Measurements from ENCODE around the gene MGAT3.

MGAT3 gene

GRCh38 chr22:39474351-39475111 is 17.7 kb downstream of the MGAT3 start (continued):
- TF ChIP-seq ZNF274 (IDR thresholded peaks at IDR 0.05; ENCODE audit: low read length): no peak
- no peak for TF ChIP-seq ZNF274 (tag by site-specific recombination; IDR thresholded peaks at IDR 0.05; ENCODE audit: borderline replicate concordance)
- no peak for TF ChIP-seq RBAK (tag by site-specific recombination; IDR thresholded peaks at IDR 0.05)
- TF ChIP-seq ZIC2 (tag by site-specific recombination; IDR thresholded peaks at IDR 0.05): 0 out of 2 replicates have a peak, but pooled peaks have one; percentile 14
- TF ChIP-seq ZNF544 (tag by site-specific recombination; IDR thresholded peaks at IDR 0.05): no peak
- TF ChIP-seq GLI2 (tag by site-specific recombination; IDR thresholded peaks at IDR 0.05; ENCODE audit: borderline replicate concordance, low read depth): no peak

- H3K4me3 ChIP-seq (ENCODE audit: low read depth, low read length): no peak overlapping the region
- TF ChIP-seq ZNF747 (tag by site-specific recombination; IDR thresholded peaks at IDR 0.05): no peak
- TF ChIP-seq SP7 (tag by site-specific recombination; IDR thresholded peaks at IDR 0.05): 0 out of 2 replicates have a peak, but pooled peaks have one; percentile 24
- H3K36me3 ChIP-seq (ENCODE audit: control insufficient read depth in 2 of 2, insufficient read depth in 1 of 2, low read length in 2 of 2): peaks cover 0 to 6% of the 10 kb centered on the region in 2 experiments; a peak in 1 of 3 replicates
- POLR2A ChIA-PET: interaction anchor here (0.5 to 1.1 kb wide), 3 partner anchors 13 to 201 kb away, joined by 3 to 5 read pairs (median 5); partner anchors contain the start of gene ATF4
- no peak overlapping the region for H3K27ac ChIP-seq (ENCODE audit: extremely low read depth, low read depth, low read length)
- peaks cover 2% of the 10 kb centered on the region; the same call in 1 of the 2 replicates for H3K4me1 ChIP-seq (ENCODE audit: control insufficient read depth, insufficient read depth, low read length)
- no peaks in the 10 kb centered on the region for H3K9me3 ChIP-seq (ENCODE audit: control insufficient read depth, insufficient read depth, low read depth, low read length)
- CTCF ChIA-PET: interaction anchor here (0.6 to 0.9 kb wide), 4 partner anchors 19 to 301 kb away, joined by 3 to 7 read pairs (median 5); no protein-coding TSS in a partner anchor
These were observed 18.5 kb downstream of the MGAT3 start for GRCh38 chr22:39475337-39475736.

DNA sequence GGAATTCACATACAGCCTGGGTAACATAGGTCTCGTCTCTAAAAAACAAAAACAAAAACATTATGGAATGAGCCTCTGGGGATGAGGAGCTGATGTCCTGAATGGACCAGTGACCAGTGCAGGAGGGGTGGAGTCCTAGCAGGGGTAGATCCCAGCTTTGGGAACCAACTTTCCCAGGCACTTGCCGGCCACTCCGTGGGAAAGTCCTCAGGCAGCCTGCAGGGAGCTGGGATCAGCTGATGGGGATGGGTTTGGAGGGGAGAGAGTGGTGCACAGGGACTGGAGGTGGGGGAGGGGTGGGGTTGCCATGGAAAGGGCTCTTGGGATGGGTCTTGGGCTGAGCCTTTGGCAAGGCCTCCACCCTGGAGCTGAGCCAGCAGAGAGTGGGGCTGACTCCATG is 19.1 kb downstream of the MGAT3 start:
- peaks cover 2% of the 10 kb centered on the region; the same call in 1 of the 2 replicates for H3K4me1 ChIP-seq (ENCODE audit: control insufficient read depth, insufficient read depth, low read length)
- H3K4me3 ChIP-seq (ENCODE audit: low read depth, low read length): no peak overlapping the region
- H3K36me3 ChIP-seq (ENCODE audit: control insufficient read depth in 2 of 2, insufficient read depth in 1 of 2, low read length in 2 of 2): peaks cover 0 to 6% of the 10 kb centered on the region in 2 experiments; a peak in 1 of 3 replicates
- no peaks in the 10 kb centered on the region for H3K9me3 ChIP-seq (ENCODE audit: control insufficient read depth, insufficient read depth, low read depth, low read length)
- ChIA-PET POLR2A (interaction anchor here (1.1 kb wide), 1 partner anchor 44 kb away, joined by 5 read pairs; the partner anchor contains the start of gene ATF4), CTCF (interaction anchor here (0.6 to 0.9 kb wide), 2 partner anchors 20 to 21 kb away, joined by 3 read pairs; no protein-coding TSS in a partner anchor)
- no peak overlapping the region for H3K27ac ChIP-seq (ENCODE audit: extremely low read depth, low read depth, low read length)
- no peak for TF ChIP-seq ZNF555 (tag by site-specific recombination; conservative IDR thresholded peaks at IDR 0.05)
- TF ChIP-seq ZNF791 (tag by site-specific recombination; IDR thresholded peaks at IDR 0.05): no peak
- no peak for TF ChIP-seq GLI2 (tag by site-specific recombination; IDR thresholded peaks at IDR 0.05; ENCODE audit: borderline replicate concordance, low read depth)
- no peak for TF ChIP-seq FEZF1 (tag by site-specific recombination; IDR thresholded peaks at IDR 0.05)
- TF ChIP-seq, protein P1, sequence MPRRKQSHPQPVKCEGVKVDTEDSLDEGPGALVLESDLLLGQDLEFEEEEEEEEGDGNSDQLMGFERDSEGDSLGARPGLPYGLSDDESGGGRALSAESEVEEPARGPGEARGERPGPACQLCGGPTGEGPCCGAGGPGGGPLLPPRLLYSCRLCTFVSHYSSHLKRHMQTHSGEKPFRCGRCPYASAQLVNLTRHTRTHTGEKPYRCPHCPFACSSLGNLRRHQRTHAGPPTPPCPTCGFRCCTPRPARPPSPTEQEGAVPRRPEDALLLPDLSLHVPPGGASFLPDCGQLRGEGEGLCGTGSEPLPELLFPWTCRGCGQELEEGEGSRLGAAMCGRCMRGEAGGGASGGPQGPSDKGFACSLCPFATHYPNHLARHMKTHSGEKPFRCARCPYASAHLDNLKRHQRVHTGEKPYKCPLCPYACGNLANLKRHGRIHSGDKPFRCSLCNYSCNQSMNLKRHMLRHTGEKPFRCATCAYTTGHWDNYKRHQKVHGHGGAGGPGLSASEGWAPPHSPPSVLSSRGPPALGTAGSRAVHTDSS (tag by site-specific recombination; IDR thresholded peaks at IDR 0.05): no peak
- TF ChIP-seq, protein P2, sequence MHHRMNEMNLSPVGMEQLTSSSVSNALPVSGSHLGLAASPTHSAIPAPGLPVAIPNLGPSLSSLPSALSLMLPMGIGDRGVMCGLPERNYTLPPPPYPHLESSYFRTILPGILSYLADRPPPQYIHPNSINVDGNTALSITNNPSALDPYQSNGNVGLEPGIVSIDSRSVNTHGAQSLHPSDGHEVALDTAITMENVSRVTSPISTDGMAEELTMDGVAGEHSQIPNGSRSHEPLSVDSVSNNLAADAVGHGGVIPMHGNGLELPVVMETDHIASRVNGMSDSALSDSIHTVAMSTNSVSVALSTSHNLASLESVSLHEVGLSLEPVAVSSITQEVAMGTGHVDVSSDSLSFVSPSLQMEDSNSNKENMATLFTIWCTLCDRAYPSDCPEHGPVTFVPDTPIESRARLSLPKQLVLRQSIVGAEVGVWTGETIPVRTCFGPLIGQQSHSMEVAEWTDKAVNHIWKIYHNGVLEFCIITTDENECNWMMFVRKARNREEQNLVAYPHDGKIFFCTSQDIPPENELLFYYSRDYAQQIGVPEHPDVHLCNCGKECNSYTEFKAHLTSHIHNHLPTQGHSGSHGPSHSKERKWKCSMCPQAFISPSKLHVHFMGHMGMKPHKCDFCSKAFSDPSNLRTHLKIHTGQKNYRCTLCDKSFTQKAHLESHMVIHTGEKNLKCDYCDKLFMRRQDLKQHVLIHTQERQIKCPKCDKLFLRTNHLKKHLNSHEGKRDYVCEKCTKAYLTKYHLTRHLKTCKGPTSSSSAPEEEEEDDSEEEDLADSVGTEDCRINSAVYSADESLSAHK (tag by site-specific recombination; IDR thresholded peaks at IDR 0.05): no peak
- TF ChIP-seq, protein P3, sequence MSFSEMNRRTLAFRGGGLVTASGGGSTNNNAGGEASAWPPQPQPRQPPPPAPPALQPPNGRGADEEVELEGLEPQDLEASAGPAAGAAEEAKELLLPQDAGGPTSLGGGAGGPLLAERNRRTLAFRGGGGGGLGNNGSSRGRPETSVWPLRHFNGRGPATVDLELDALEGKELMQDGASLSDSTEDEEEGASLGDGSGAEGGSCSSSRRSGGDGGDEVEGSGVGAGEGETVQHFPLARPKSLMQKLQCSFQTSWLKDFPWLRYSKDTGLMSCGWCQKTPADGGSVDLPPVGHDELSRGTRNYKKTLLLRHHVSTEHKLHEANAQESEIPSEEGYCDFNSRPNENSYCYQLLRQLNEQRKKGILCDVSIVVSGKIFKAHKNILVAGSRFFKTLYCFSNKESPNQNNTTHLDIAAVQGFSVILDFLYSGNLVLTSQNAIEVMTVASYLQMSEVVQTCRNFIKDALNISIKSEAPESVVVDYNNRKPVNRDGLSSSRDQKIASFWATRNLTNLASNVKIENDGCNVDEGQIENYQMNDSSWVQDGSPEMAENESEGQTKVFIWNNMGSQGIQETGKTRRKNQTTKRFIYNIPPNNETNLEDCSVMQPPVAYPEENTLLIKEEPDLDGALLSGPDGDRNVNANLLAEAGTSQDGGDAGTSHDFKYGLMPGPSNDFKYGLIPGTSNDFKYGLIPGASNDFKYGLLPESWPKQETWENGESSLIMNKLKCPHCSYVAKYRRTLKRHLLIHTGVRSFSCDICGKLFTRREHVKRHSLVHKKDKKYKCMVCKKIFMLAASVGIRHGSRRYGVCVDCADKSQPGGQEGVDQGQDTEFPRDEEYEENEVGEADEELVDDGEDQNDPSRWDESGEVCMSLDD (tag by site-specific recombination; IDR thresholded peaks at IDR 0.05): no peak
- TF ChIP-seq ZNF747 (tag by site-specific recombination; IDR thresholded peaks at IDR 0.05): no peak
- TF ChIP-seq ZFP41 (tag by site-specific recombination; IDR thresholded peaks at IDR 0.05; ENCODE audit: borderline replicate concordance): no peak
- TF ChIP-seq ZNF521 (tag by site-specific recombination; IDR thresholded peaks at IDR 0.05): no peak
- TF ChIP-seq, protein P4, sequence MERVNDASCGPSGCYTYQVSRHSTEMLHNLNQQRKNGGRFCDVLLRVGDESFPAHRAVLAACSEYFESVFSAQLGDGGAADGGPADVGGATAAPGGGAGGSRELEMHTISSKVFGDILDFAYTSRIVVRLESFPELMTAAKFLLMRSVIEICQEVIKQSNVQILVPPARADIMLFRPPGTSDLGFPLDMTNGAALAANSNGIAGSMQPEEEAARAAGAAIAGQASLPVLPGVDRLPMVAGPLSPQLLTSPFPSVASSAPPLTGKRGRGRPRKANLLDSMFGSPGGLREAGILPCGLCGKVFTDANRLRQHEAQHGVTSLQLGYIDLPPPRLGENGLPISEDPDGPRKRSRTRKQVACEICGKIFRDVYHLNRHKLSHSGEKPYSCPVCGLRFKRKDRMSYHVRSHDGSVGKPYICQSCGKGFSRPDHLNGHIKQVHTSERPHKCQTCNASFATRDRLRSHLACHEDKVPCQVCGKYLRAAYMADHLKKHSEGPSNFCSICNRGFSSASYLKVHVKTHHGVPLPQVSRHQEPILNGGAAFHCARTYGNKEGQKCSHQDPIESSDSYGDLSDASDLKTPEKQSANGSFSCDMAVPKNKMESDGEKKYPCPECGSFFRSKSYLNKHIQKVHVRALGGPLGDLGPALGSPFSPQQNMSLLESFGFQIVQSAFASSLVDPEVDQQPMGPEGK (tag by site-specific recombination; IDR thresholded peaks at IDR 0.05): no peak
- TF ChIP-seq ZBTB11 (tag by site-specific recombination; conservative IDR thresholded peaks at IDR 0.05; ENCODE audit: low read depth): no peak
